Epithelial cell of esophagus (primary cell): ENCODE measurements around the gene HLA-DQB2.

Source experiments
- DNase-seq: peaks from one replicate; pipeline ENCODE4 v3.0.0; 2010; ENCODE audit warnings: low read depth
- H3K4me3 ChIP-seq: 2 replicates; pipeline ENCODE4 v1.5.1; 2011; ENCODE audit warnings: mild to moderate bottlenecking, low read length, control low read depth
- CTCF ChIP-seq: IDR thresholded peaks from 2 replicates; pipeline ENCODE4 v1.5.1; 2011; ENCODE audit warnings: low read depth, mild to moderate bottlenecking, low read length, control low read depth, inconsistent platforms; ENCODE audit not compliant: insufficient read depth; ENCODE audit errors: missing control alignments

Gene HLA-DQB2

GRCh38 chr6:32716396-32716795 is 46.9 kb downstream of the HLA-DQB2 start:
- DNase-seq = no peak
- no peak for TF ChIP-seq CTCF
- no peak overlapping the region for H3K4me3 ChIP-seq

- TF ChIP-seq CTCF = no peak
- no peak overlapping the region for H3K4me3 ChIP-seq
- no peak for DNase-seq
Observed at GRCh38 chr6:32713241-32713640, 50.1 kb downstream of the HLA-DQB2 start.

GRCh38 chr6:32709625-32710024 is 53.7 kb downstream of the HLA-DQB2 start:
- no peak overlapping the region for H3K4me3 ChIP-seq
- TF ChIP-seq CTCF = no peak
- no peak for DNase-seq
